SK-N-SH (cell line): ENCODE data around the gene SPATA2. TPM values are rescaled to one million over a fixed set of nuclear protein-coding genes. Genes with fewer than 3 reads are reported as not detected.

Experiments used
- CTCF ChIA-PET: fragments of 300-600, 350-600 bp; formaldehyde crosslinking; extraction: SDS; loops from one replicate; lab custom pipeline; 2021; lab: Yijun Ruan, JAX
- POLR2A ChIA-PET: fragments of 350-600 bp; sonication (Branson Sonifier 250); formaldehyde crosslinking; extraction: SDS; loops from one replicate; lab custom pipeline; 2020; ENCODE audit warnings: antibody characterized with exemption, inconsistent platforms; lab: Yijun Ruan, JAX
- DNase-seq: peaks from one replicate; pipeline ENCODE4 v3.0.0; 2012
- H2AFZ ChIP-seq: fragments of 200-600 bp; sonication (generic); 2 replicates; pipeline ENCODE4 v1.8.1; 2016; ENCODE audit warnings: antibody characterized with exemption, mild to moderate bottlenecking, low read depth
- H3F3A ChIP-seq: fragments of 200-600 bp; sonication (generic); replicated peaks from 2 replicates; pipeline ENCODE3; 2016; ENCODE audit warnings: antibody characterized with exemption, mild to moderate bottlenecking; ENCODE audit not compliant: insufficient read depth
- H3K27ac ChIP-seq, 2 experiments: fragments of 200-500 bp in 1 of 2; fragments of 200-600 bp in 1 of 2; sonication (Bioruptor generic) in 1 of 2; sonication (generic), shearing (Covaris generic) in 1 of 2; 2 replicates each; pipeline versions ENCODE4 v1.5.1 to v1.6.1; 2014 to 2016; ENCODE audit warnings: low read depth in 2 of 2, inconsistent platforms in 1 of 2, low read length in 1 of 2, mild to moderate bottlenecking in 1 of 2, mixed read lengths in 1 of 2
- H3K27me3 ChIP-seq: fragments of 200-600 bp; sonication (generic), shearing (Covaris generic); 2 replicates; pipeline ENCODE4 v1.6.1; 2016; ENCODE audit warnings: mixed run types; ENCODE audit not compliant: insufficient read depth
- H3K36me3 ChIP-seq, 2 experiments: fragments of 200-500 bp in 1 of 2; fragments of 200-600 bp in 1 of 2; sonication (Bioruptor generic) in 1 of 2; sonication (generic) in 1 of 2; replicated peaks in 1 of 2; 2 replicates each; pipeline versions ENCODE3 to v1.5.1; 2014 to 2016; ENCODE audit warnings: low read length in 1 of 2, mild to moderate bottlenecking in 1 of 2; ENCODE audit not compliant: insufficient read depth in 2 of 2, control insufficient read depth in 1 of 2
- H3K4me1 ChIP-seq, 2 experiments: fragments of 200-500 bp in 1 of 2; fragments of 200-600 bp in 1 of 2; sonication (Bioruptor generic) in 1 of 2; sonication (generic), shearing (Covaris generic) in 1 of 2; 2 replicates each; pipeline versions ENCODE4 v1.5.1 to v1.6.1; 2014 to 2016; ENCODE audit warnings: low read depth in 1 of 2, low read length in 1 of 2, mixed run types in 1 of 2; ENCODE audit not compliant: insufficient read depth in 2 of 2, control insufficient read depth in 1 of 2
- H3K4me2 ChIP-seq: fragments of 200-600 bp; sonication (generic), shearing (Covaris generic); 2 replicates; pipeline ENCODE4 v1.6.1; 2017; ENCODE audit warnings: mixed run types
- H3K4me3 ChIP-seq, 2 experiments: fragments of 200-500 bp in 1 of 2; fragments of 200-600 bp in 1 of 2; sonication (Bioruptor generic) in 1 of 2; sonication (generic), shearing (Covaris generic) in 1 of 2; 2 replicates each; pipeline versions ENCODE4 v1.5.1 to v1.8.1; 2014 to 2016; ENCODE audit warnings: low read depth in 2 of 2, inconsistent platforms in 1 of 2, low read length in 1 of 2, mild to moderate bottlenecking in 1 of 2, mixed read lengths in 1 of 2, moderate library complexity in 1 of 2
- H3K79me2 ChIP-seq: fragments of 200-600 bp; sonication (generic); 2 replicates; pipeline ENCODE4 v1.8.1; 2017; ENCODE audit warnings: mild to moderate bottlenecking; ENCODE audit not compliant: insufficient read depth
- H3K9ac ChIP-seq: fragments of 200-600 bp; sonication (generic); 2 replicates; pipeline ENCODE4 v1.6.1; 2017; ENCODE audit warnings: mixed run types
- H3K9me2 ChIP-seq: fragments of 200-600 bp; sonication (generic); 2 replicates; pipeline ENCODE4 v1.6.1; 2017; ENCODE audit warnings: mixed run types
- H3K9me3 ChIP-seq: fragments of 200-600 bp; sonication (generic); 2 replicates; pipeline ENCODE4 v1.6.1; 2017; ENCODE audit warnings: mixed run types, mild to moderate bottlenecking, moderate library complexity
- H4K20me1 ChIP-seq: fragments of 200-600 bp; sonication (generic); 2 replicates; pipeline ENCODE4 v1.6.1; 2017; ENCODE audit warnings: mild to moderate bottlenecking, mixed run types; ENCODE audit not compliant: insufficient read depth
- CTCF ChIP-seq: fragments of 200-600 bp; sonication (generic); IDR thresholded peaks from 2 replicates; pipeline ENCODE4 v1.6.1; 2017; ENCODE audit warnings: antibody characterized with exemption, mild to moderate bottlenecking, moderate library complexity
- IRF3 ChIP-seq: fragments of 150-350 bp; IDR thresholded peaks from 2 replicates; pipeline ENCODE4 v1.6.1; 2016; ENCODE audit warnings: mild to moderate bottlenecking, low read depth, low read length
- REST ChIP-seq: IDR thresholded peaks from 2 replicates; pipeline ENCODE4 v1.6.1; 2012; ENCODE audit warnings: mild to moderate bottlenecking, low read depth, low read length, moderate library complexity
- SMC3 ChIP-seq: IDR thresholded peaks from 2 replicates; pipeline ENCODE4 v1.6.1; 2012; ENCODE audit warnings: low read depth, low read length, improper control_type of control experiment
- TCF12 ChIP-seq: IDR thresholded peaks from 2 replicates; pipeline ENCODE4 v1.4.0; 2012
- WGBS: methylation state at CpG from one replicate; pipeline ENCODE4 v1.1.6; 2017; ENCODE audit warnings: low lambda C conversion rate; 5-methylcytosine and 5-hydroxymethylcytosine counted together
- polyA plus RNA-seq, 3 experiments: library from polyadenylated mRNA; depleted of rRNA; stranded (reverse); fragments of >200 nt; gene quantifications; 2 replicates each; pipeline ENCODE4 v1.2.3, GENCODE V29; 2012

SPATA2 gene
- polyA plus RNA-seq, 1 of the 3 experiments (the other 2 are of a cell fraction), result 7.2 TPM

GRCh38 chr20:49914310-49915117, 815 bp downstream of the SPATA2 start (continued):
- TF ChIP-seq IRF3 (no peak), TCF12 (no peak), SMC3 (no peak)
- TF ChIP-seq, all 33 proteins: peak for 0

- H3K4me3 ChIP-seq, result peak overlapping the region; percentile 89 to 97; a peak in 3 of 4 replicates
- no peaks in the 10 kb centered on the region for H3K27me3 ChIP-seq
- ChIA-PET CTCF (interaction anchor here (1.3 to 3.3 kb wide), 5 partner anchors 23 to 158 kb away, joined by 4 to 11 read pairs (median 5); partner anchors contain the start of gene RNF114), POLR2A (no interaction called here)
- peaks cover 66% of the 10 kb centered on the region for H3K79me2 ChIP-seq
- H3K4me1 ChIP-seq, result peaks cover 0 to 19% of the 10 kb centered on the region in 2 experiments; a peak in 1 of 4 replicates
- H3K9me3 ChIP-seq, result no peaks in the 10 kb centered on the region
- H3F3A ChIP-seq, result peaks cover 9% of the 10 kb centered on the region
- WGBS, result 82% methylated on average over 16 of the region's 16 CpGs
- H3K36me3 ChIP-seq, result peaks cover 0 to 11% of the 10 kb centered on the region in 2 experiments
- H3K27ac ChIP-seq, result no peak overlapping the region
- peak overlapping the region; percentile 98 for H3K4me2 ChIP-seq
- no peak for DNase-seq
- H4K20me1 ChIP-seq, result peaks cover 49% of the 10 kb centered on the region
- H3K9ac ChIP-seq, result peak overlapping the region; percentile 98; the same call in 1 of the 2 replicates
- H2AFZ ChIP-seq, result no peak overlapping the region
- TF ChIP-seq REST (peak; percentile 79), CTCF (no peak)
- H3K9me2 ChIP-seq, result no peaks in the 10 kb centered on the region
Observed at GRCh38 chr20:49913399-49914047, 1.8 kb downstream of the SPATA2 start.
